ENCODE measurements around the gene MRPL9.

MRPL9 gene

DNA sequence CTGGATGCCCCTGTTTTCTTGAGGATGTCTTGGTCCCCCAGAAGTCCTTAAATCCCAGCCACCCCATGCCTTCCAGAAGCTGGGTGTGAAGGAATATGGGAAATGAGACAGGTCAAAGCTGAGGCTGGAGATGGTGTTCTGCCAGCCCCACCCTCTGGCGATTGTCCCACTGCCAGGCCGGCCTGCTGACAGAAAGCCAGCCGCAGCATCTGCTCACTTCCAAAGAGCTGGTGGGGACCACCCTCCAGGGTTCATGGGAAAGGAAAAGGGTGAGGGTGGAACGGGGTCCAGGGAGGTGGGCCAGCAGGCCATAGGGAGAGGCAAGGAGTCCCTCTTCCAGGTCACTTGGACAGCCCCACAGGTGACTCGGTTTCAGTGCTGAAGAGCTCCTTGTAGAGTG is 43.8 kb upstream of the MRPL9 start:
- no peak for DNase-seq
- no peak overlapping the region for H3K18ac ChIP-seq (ENCODE audit: low read length)
- H3K36me3 ChIP-seq (ENCODE audit: control insufficient read depth, insufficient read depth, low read length): no peaks in the 10 kb centered on the region
- H2BK5ac ChIP-seq (ENCODE audit: low read length): no peak overlapping the region
- H3K27ac ChIP-seq (ENCODE audit: low read depth, low read length): no peak overlapping the region
- no peak overlapping the region for H3K56ac ChIP-seq (ENCODE audit: low read length)
- H3K79me2 ChIP-seq (ENCODE audit: control insufficient read depth, insufficient read depth, low read length): no peaks in the 10 kb centered on the region
- H3K4ac ChIP-seq (ENCODE audit: low read depth, low read length): no peak overlapping the region
- no peak overlapping the region for H2AK5ac ChIP-seq (ENCODE audit: low read length)
- H4K5ac ChIP-seq (ENCODE audit: low read length): no peak overlapping the region
- H3K79me1 ChIP-seq (ENCODE audit: low read length): no peaks in the 10 kb centered on the region
- H3K23ac ChIP-seq (ENCODE audit: low read length): no peak overlapping the region
- no peak overlapping the region for H2BK15ac ChIP-seq (replicated peaks; ENCODE audit: low read depth)
- H3K4me1 ChIP-seq (ENCODE audit: control insufficient read depth, low read depth, low read length): no peaks in the 10 kb centered on the region
- H2BK120ac ChIP-seq (ENCODE audit: low read depth, low read length): no peak overlapping the region
- no CpG with 5 or more reads among the region's 5 CpGs for WGBS (ENCODE audit: extremely low coverage, insufficient coverage, low lambda C conversion rate)
- H3K4me2 ChIP-seq (ENCODE audit: low read length): no peak overlapping the region
- no peak overlapping the region for H4K8ac ChIP-seq (ENCODE audit: low read depth, low read length)
- H3K9ac ChIP-seq (ENCODE audit: low read length): no peak overlapping the region
- no peaks in the 10 kb centered on the region for H3K27me3 ChIP-seq (ENCODE audit: insufficient read depth, low read length, poor library complexity)
- no peak overlapping the region for H3K4me3 ChIP-seq (ENCODE audit: low read length)

DNA sequence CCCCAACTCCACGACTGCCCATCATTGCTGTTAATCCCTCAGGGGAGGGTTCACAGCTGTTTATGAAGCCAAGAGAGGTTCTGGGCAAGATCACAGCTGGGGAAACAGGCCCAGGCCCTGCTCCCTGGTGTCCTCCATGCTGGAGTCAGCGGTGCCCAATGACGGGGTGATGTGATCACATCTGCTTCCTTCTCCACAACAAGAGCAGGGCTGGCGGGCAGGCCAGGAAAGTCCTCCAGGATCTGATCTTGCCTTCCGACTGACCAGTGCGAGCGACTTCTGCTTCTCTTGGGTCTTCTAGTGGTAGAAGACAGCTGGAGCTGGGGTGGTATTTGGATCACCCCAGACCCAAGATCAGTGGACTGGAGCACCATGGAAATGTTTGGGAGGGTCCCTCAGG is 42.9 kb upstream of the MRPL9 start:
- WGBS (ENCODE audit: extremely low coverage, insufficient coverage, low lambda C conversion rate): no CpG with 5 or more reads among the region's 7 CpGs

DNA sequence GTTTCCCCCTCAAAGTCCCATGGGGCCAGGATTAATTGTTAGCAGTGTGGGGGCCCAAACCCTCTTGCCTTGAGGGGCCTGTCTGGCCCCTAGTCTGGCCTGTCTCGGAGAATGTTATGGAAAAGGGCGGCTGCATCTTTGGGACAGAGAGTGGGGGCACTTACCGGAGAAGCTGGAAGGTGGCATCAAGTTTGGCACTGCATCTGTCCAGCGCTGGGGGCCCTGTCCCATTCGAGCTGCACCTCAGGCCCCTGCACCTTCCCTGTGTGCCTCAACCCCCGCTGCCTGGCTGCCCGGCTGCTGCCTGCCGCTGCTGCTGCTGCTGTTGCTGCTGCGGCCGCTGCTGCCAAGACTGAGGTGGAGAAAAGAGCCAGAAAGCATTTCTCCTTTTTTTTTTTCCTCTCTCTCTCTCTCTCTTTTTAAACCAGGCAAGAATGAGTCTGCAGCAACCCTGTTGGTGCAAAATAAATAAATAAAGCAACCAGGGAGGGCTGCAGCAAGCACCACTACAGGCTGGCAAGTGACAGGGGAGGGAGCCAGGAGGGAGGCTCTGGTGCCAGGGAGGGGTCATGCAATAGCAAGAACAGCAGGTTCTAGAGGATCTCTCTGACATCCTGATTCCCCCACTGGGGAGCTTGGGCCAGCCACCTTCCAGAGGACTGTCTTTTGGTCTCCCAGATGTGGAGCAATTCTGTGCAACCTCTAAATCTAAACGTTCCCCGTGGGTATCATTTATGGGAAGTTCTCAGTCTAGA is 41.9 kb upstream of the MRPL9 start, which contains the start of gene LINGO4:
TSS of gene LINGO4 (minus strand) at position 354 of the 755 bp plus-strand sequence. CDS start 2,715 bp downstream, outside the sequence.
- Histone ChIP-seq H3K27me3 (ENCODE audit: insufficient read depth, low read length, poor library complexity) (no peaks in the 10 kb centered on the region), H3K79me2 (ENCODE audit: control insufficient read depth, insufficient read depth, low read length) (no peaks in the 10 kb centered on the region), H3K9ac (ENCODE audit: low read length) (no peak within 1 kb of the TSS), H3K56ac (ENCODE audit: low read length) (no peak within 1 kb of the TSS), H4K8ac (ENCODE audit: low read depth, low read length) (no peak within 1 kb of the TSS), H2AK5ac (ENCODE audit: low read length) (no peak within 1 kb of the TSS), H2BK5ac (ENCODE audit: low read length) (no peak within 1 kb of the TSS), H4K5ac (ENCODE audit: low read length) (no peak within 1 kb of the TSS), H2BK120ac (ENCODE audit: low read depth, low read length) (no peak within 1 kb of the TSS), H3K4me3 (ENCODE audit: low read length) (no peak within 1 kb of the TSS), H3K18ac (ENCODE audit: low read length) (no peak within 1 kb of the TSS), H3K36me3 (ENCODE audit: control insufficient read depth, insufficient read depth, low read length) (no peaks in the 10 kb centered on the region), H3K79me1 (ENCODE audit: low read length) (no peaks in the 10 kb centered on the region), H3K4ac (ENCODE audit: low read depth, low read length) (no peak within 1 kb of the TSS), H2BK15ac (replicated peaks; ENCODE audit: low read depth) (no peak within 1 kb of the TSS), H3K23ac (ENCODE audit: low read length) (no peak within 1 kb of the TSS), H3K27ac (ENCODE audit: low read depth, low read length) (no peak within 1 kb of the TSS), H3K4me1 (ENCODE audit: control insufficient read depth, low read depth, low read length) (no peaks in the 10 kb centered on the region), H3K4me2 (ENCODE audit: low read length) (no peak within 1 kb of the TSS)
- WGBS (ENCODE audit: extremely low coverage, insufficient coverage, low lambda C conversion rate): no CpG with 5 or more reads among the region's 12 CpGs
- DNase-seq: no peak

More for the DNA sequence above, 42.9 kb upstream of the MRPL9 start:
- Histone ChIP-seq H3K36me3 (ENCODE audit: control insufficient read depth, insufficient read depth, low read length) (no peaks in the 10 kb centered on the region), H3K18ac (ENCODE audit: low read length) (no peak overlapping the region), H2BK120ac (ENCODE audit: low read depth, low read length) (no peak overlapping the region), H3K23ac (ENCODE audit: low read length) (no peak overlapping the region), H3K4me2 (ENCODE audit: low read length) (no peak overlapping the region), H4K8ac (ENCODE audit: low read depth, low read length) (no peak overlapping the region), H3K27me3 (ENCODE audit: insufficient read depth, low read length, poor library complexity) (no peaks in the 10 kb centered on the region), H3K4me1 (ENCODE audit: control insufficient read depth, low read depth, low read length) (no peaks in the 10 kb centered on the region), H3K4ac (ENCODE audit: low read depth, low read length) (no peak overlapping the region), H2BK15ac (replicated peaks; ENCODE audit: low read depth) (no peak overlapping the region), H3K79me1 (ENCODE audit: low read length) (no peaks in the 10 kb centered on the region), H2AK5ac (ENCODE audit: low read length) (no peak overlapping the region), H3K79me2 (ENCODE audit: control insufficient read depth, insufficient read depth, low read length) (no peaks in the 10 kb centered on the region), H3K9ac (ENCODE audit: low read length) (no peak overlapping the region), H2BK5ac (ENCODE audit: low read length) (no peak overlapping the region), H3K56ac (ENCODE audit: low read length) (no peak overlapping the region), H3K27ac (ENCODE audit: low read depth, low read length) (no peak overlapping the region), H3K4me3 (ENCODE audit: low read length) (no peak overlapping the region), H4K5ac (ENCODE audit: low read length) (no peak overlapping the region)
- DNase-seq: no peak

DNA sequence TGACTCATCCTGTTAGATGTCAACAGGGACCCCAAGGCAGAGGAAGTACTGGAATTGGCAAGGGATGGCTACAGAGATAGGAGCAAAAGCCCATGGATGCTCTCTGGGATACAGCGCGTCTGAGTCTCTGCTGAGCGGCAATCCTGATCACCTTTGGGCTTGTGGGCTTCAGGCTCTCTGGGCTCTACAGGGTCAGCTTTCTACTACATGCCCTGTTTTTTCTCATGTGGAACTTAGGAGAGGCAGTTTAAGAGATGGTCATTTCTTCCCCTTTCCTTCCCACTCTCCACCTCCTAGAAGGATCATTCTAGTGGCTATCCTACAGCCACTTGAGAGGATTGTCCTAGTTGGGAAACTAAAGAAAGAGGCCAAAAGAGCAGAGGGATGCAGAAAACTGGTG is 40.6 kb upstream of the MRPL9 start:
- no peaks in the 10 kb centered on the region for H3K36me3 ChIP-seq (ENCODE audit: control insufficient read depth, insufficient read depth, low read length)
- no peak overlapping the region for H4K8ac ChIP-seq (ENCODE audit: low read depth, low read length)
- H3K27me3 ChIP-seq (ENCODE audit: insufficient read depth, low read length, poor library complexity): no peaks in the 10 kb centered on the region
- H3K23ac ChIP-seq (ENCODE audit: low read length): no peak overlapping the region
- H3K4me1 ChIP-seq (ENCODE audit: control insufficient read depth, low read depth, low read length): peaks cover 2% of the 10 kb centered on the region
- no peaks in the 10 kb centered on the region for H3K79me1 ChIP-seq (ENCODE audit: low read length)
- no CpG with 5 or more reads among the region's 3 CpGs for WGBS (ENCODE audit: extremely low coverage, insufficient coverage, low lambda C conversion rate)
- H3K18ac ChIP-seq (ENCODE audit: low read length): no peak overlapping the region
- no peak for DNase-seq
- no peak overlapping the region for H3K4me2 ChIP-seq (ENCODE audit: low read length)
- H3K79me2 ChIP-seq (ENCODE audit: control insufficient read depth, insufficient read depth, low read length): no peaks in the 10 kb centered on the region
- H3K4me3 ChIP-seq (ENCODE audit: low read length): no peak overlapping the region
- no peak overlapping the region for H3K4ac ChIP-seq (ENCODE audit: low read depth, low read length)
- no peak overlapping the region for H3K9ac ChIP-seq (ENCODE audit: low read length)
- H2AK5ac ChIP-seq (ENCODE audit: low read length): no peak overlapping the region
- no peak overlapping the region for H2BK5ac ChIP-seq (ENCODE audit: low read length)
- H3K27ac ChIP-seq (ENCODE audit: low read depth, low read length): no peak overlapping the region
- H4K5ac ChIP-seq (ENCODE audit: low read length): no peak overlapping the region
- H3K56ac ChIP-seq (ENCODE audit: low read length): no peak overlapping the region
- no peak overlapping the region for H2BK120ac ChIP-seq (ENCODE audit: low read depth, low read length)
- H2BK15ac ChIP-seq (replicated peaks; ENCODE audit: low read depth): no peak overlapping the region

DNA sequence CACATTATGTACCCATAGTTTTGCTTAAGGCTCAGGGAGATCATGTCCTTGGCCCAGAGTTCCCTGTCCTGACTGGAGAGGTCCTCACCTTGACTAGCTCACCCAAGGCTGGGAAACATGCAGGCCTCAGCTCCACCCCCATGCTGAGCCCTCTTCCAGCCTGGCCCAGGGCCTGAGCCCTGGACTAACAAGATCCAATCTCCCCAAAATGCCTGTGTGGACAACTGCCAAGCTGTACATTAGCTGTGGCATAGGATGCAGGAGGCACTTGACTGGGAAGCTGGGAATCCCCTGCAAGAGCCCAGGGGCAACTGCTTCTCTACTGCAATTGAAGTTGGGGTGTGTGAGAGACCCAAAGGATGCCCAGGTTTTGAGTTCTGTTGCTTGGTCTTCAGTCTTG is 39.9 kb upstream of the MRPL9 start:
- Histone ChIP-seq H2BK120ac (ENCODE audit: low read depth, low read length) (no peak overlapping the region), H2BK5ac (ENCODE audit: low read length) (no peak overlapping the region), H3K23ac (ENCODE audit: low read length) (no peak overlapping the region), H2AK5ac (ENCODE audit: low read length) (no peak overlapping the region), H3K27ac (ENCODE audit: low read depth, low read length) (no peak overlapping the region), H3K79me2 (ENCODE audit: control insufficient read depth, insufficient read depth, low read length) (no peaks in the 10 kb centered on the region), H4K5ac (ENCODE audit: low read length) (no peak overlapping the region), H3K4me3 (ENCODE audit: low read length) (no peak overlapping the region), H3K4ac (ENCODE audit: low read depth, low read length) (no peak overlapping the region), H3K27me3 (ENCODE audit: insufficient read depth, low read length, poor library complexity) (no peaks in the 10 kb centered on the region), H3K4me2 (ENCODE audit: low read length) (no peak overlapping the region), H2BK15ac (replicated peaks; ENCODE audit: low read depth) (no peak overlapping the region), H4K8ac (ENCODE audit: low read depth, low read length) (no peak overlapping the region), H3K9ac (ENCODE audit: low read length) (no peak overlapping the region), H3K79me1 (ENCODE audit: low read length) (no peaks in the 10 kb centered on the region), H3K56ac (ENCODE audit: low read length) (no peak overlapping the region), H3K4me1 (ENCODE audit: control insufficient read depth, low read depth, low read length) (peaks cover 2% of the 10 kb centered on the region), H3K36me3 (ENCODE audit: control insufficient read depth, insufficient read depth, low read length) (no peaks in the 10 kb centered on the region), H3K18ac (ENCODE audit: low read length) (no peak overlapping the region)
- DNase-seq: no peak

DNA sequence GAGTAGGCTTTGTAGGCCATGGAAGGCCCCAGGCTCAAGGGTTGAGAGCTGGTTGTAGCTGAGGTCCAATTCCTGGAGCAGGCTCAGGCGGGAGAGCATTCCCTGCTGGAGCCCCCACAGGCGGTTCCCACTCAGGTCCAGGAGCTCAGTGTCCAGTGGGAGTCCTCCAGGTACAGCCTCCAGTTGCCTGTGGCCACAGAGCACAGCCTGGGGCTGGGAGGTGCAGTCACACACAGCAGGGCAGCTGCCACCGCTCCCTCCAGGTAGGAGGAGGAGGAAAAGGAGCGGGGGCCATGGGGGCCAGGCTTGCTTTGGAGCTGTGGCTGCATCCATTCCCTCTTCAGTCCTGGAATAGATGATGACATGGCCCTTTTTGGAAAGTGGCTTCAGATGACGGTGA is 39.1 kb upstream of the MRPL9 start:
- no CpG with 5 or more reads among the region's 5 CpGs for WGBS (ENCODE audit: extremely low coverage, insufficient coverage, low lambda C conversion rate)
- no peaks in the 10 kb centered on the region for H3K27me3 ChIP-seq (ENCODE audit: insufficient read depth, low read length, poor library complexity)
- peaks cover 2% of the 10 kb centered on the region for H3K4me1 ChIP-seq (ENCODE audit: control insufficient read depth, low read depth, low read length)

More for the DNA sequence above, 39.1 kb upstream of the MRPL9 start:
- Histone ChIP-seq H2BK120ac (ENCODE audit: low read depth, low read length) (no peak overlapping the region), H3K4me2 (ENCODE audit: low read length) (no peak overlapping the region), H3K18ac (ENCODE audit: low read length) (no peak overlapping the region), H2AK5ac (ENCODE audit: low read length) (no peak overlapping the region), H3K56ac (ENCODE audit: low read length) (no peak overlapping the region), H3K79me1 (ENCODE audit: low read length) (no peaks in the 10 kb centered on the region), H4K5ac (ENCODE audit: low read length) (no peak overlapping the region), H3K4ac (ENCODE audit: low read depth, low read length) (no peak overlapping the region), H3K36me3 (ENCODE audit: control insufficient read depth, insufficient read depth, low read length) (no peaks in the 10 kb centered on the region), H3K27ac (ENCODE audit: low read depth, low read length) (no peak overlapping the region), H3K79me2 (ENCODE audit: control insufficient read depth, insufficient read depth, low read length) (no peaks in the 10 kb centered on the region), H2BK15ac (replicated peaks; ENCODE audit: low read depth) (no peak overlapping the region), H2BK5ac (ENCODE audit: low read length) (no peak overlapping the region), H3K4me3 (ENCODE audit: low read length) (no peak overlapping the region), H4K8ac (ENCODE audit: low read depth, low read length) (no peak overlapping the region), H3K23ac (ENCODE audit: low read length) (no peak overlapping the region), H3K9ac (ENCODE audit: low read length) (no peak overlapping the region)
- no peak for DNase-seq
